Stimulated activated CD4-positive, alpha-beta T cell treated with anti-CD3 and anti-CD28 coated beads, TNF-alpha, amount 100 ng/mL, for 1 hour (primary cell): Measurements from ENCODE around the gene SFT2D2.

Source experiments
- DNase-seq, 3 donors: peaks; one replicate each; pipeline ENCODE4 v3.0.0-alpha.2; 2020; ENCODE audit warnings: low read depth in 3 of 3, low spot score in 1 of 3

SFT2D2 gene

DNA sequence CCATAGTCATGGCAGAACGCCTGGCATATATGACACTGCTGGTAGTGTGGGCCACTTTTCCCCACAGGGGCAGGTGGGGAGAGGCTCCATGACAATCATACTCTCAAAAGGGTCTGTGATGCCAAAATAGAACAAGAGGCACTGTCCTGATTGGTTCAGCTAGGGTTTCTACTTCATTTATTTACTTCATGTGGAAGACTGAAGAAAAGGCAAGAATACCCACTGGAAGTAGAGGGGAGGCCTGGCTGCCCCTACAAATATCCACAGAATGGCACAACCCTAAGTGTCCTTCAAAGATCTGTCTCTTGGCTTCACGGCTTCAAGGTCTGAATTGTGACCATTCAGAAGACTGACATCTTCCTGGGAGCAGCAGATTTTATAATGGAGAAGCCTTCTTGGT, 4.5 kb upstream of the SFT2D2 start:
- DNase-seq = no peak

DNA sequence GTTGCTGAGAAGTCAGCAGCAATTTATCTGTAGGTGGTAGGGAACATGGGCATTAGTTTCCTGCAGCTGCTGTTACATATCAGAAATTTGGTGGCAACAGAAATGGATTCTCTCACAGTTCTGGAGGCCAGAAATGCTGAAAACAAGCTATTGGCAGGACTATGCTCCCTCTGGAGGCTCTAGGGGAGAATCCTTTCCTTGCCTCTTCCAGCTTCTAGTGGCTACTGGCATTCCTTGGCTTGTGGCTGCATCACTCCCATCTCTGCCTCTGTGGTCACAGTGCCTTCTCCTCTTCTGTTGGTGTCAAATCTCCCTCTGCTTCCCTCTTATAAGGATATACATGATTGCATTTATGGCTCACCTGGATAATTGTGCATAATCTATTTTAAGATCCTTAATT, 2.5 kb upstream of the SFT2D2 start:
- no peak for DNase-seq

DNA sequence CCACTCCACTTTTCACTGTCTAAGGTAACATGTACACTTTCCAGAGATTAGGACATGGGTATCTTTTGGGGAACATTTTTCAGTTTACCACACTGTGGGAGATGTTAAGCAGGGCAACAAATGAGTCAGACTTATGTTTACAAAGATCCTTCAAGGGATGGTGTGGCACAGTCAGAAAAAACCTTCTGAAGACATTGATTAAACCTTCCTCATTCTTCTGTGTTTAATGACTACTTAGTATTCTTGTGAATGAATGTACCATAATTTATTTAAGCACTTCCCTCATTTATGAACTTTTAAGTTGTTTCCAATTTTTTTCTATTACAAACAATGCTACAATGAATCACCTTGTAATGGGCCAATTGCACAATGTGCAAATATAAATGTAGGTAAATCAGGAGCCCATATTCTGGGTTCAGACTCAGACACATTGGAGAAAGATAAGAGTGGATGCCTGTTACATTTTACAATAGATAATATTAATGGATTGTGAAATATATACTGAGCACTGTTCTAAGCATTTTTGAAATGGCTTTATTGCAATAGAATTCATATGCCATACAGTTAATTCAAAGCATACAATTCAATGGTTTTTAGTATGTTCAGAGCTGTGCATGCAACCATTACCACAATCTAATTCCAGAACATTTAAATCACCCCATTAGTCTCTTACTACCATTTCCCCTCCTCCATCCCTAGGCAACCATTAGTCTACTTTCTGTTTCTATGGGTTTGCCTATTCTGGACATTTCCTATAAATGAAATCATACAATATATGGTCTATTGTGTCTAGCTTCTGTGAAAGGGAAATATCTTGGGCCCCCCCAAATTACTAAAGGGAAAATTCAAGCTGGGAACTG, 1.9 kb upstream of the SFT2D2 start:
- no peak for DNase-seq

DNA sequence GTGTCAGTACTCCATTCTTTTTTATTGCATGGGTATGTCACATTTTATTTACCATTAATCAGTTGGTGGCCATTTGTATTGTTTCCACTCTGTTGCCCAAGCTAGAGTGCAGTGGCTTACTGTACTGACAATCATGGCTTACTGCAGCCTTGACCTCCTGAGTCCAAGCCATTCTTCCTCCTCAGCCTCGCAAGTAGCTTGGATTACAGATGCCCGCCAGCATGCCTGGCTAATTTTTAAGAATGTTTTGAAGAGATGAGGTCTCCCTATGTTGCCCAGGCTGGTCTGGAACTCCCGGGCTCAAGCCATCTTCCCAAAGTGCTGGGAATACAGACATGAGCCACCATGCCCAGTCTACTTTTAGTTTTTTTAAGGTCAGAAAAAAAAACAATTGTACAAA, 813 bp upstream of the SFT2D2 start:
- DNase-seq = no peak

DNA sequence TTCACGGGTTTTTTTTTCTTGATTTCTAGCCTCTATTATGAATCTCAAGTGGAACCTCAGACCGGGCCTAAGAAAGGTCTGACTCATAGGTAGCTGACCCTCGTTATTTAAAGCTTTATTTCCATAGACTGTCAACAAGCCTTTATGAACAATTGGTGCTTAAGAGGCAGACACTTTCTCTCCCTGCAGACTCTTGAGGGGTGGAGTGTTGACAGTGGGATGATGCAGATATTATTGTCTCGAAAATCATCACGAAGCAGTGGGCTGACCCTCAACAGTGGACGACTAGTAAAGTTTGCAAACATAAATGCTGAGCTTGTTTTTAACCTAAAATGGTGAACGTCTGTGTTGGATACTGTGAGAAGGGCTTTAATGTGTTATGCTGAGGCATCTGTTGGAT, 1.8 kb downstream of the SFT2D2 start:
- no peak for DNase-seq

- DNase-seq = no peak
Observed at GRCh38 chr1:168229893-168230292, 4.1 kb downstream of the SFT2D2 start.

GRCh38 chr1:168230709-168231108, 4.9 kb downstream of the SFT2D2 start:
- DNase-seq = no peak

DNA sequence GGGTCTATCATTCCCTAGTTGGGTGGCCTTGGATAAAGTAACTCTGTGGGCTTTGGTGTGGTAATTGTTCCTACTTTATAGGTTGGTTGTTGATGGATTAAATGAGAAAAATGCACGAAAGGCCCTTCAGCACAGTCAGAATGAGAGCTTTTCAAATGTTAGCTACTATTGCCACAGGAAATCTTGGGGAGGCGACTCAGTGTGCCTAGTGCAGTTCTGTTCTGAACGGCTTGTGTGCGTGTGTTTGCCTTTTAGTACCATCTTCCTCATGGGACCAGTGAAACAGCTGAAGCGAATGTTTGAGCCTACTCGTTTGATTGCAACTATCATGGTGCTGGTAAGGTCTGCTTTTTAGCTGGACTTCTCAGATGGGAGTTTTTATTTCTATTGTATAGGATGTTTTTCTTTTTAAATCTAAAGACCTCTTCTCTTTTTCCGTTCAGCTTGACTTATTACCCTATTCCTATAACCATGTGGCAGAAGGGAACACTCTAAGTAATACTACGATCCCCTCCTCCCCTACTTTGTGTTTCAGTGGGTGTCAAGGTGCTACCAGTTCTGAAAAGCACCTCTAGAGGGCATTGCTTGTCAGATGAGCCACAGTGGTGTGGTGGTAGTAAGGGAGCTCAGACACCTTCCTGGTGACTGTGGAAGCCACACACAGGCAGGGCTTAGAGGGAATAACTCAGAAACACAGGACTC, 9.2 kb downstream of the SFT2D2 start:
- no peak for DNase-seq

- DNase-seq = no peak
Observed at GRCh38 chr1:168235548-168235885, 9.7 kb downstream of the SFT2D2 start.

GRCh38 chr1:168235937-168236336, 10.1 kb downstream of the SFT2D2 start:
- no peak for DNase-seq

DNA sequence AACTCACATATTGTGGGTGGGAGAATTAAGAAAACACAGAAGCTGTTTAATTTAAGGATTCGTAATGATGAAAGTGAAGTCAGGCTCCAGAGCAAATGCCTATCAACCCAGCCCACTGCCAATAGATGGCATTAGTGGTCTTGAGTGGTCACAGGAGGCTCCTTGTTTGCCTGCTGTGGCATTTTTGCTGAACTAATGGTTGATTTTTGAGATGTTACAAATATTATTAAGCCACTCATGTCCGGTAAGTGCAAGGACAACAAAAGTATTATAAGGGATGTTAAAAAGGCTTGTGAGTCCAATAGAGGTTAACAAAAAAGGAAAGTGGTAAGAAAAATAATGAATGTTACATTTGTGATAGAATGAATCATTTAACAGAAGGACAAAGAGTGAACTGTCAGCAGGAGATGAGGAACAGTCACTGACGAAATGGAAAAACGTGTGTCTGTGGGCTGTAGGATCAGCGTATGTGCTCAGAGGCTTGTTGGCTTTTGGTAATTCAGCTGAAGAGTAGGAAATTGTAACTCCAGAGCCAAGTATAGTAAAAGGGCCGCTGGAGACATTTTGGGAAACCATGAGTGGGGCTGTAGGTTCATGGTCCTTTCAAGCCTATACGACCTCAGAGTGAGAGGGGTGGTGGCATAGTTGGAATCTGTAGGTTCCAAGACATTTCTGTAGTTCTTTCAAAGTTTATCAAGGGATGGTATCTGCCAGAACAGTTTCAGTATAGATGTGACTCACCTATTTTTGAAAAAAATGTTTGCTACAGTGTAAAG, 11.2 kb downstream of the SFT2D2 start:
- no peak for DNase-seq

DNA sequence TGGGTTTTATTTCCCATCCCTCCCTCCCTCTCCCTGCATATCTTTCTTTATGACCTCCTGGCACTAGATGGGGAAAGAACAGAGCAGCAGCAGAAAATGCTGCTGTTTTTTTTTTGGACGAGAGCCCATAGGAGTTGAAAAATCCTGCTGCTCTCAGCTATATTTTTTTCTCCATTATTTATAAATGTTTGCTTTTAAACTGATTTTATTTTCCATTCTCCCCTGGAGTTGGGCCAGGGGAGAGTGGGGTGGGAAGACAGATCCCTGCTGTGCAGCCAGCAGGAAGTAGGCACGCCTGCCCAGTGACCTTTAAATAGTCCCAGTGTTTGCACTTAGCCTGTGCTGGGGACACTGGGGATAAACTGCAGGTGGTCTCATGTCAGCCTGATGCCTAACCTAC, 17.4 kb downstream of the SFT2D2 start:
- no peak for DNase-seq

GRCh38 chr1:168243636-168244212, 17.9 kb downstream of the SFT2D2 start:
- DNase-seq = no peak

GRCh38 chr1:168245042-168245441, 19.2 kb downstream of the SFT2D2 start:
- DNase-seq = no peak

- no peak for DNase-seq
Observed at GRCh38 chr1:168246506-168246905, 20.7 kb downstream of the SFT2D2 start.

- no peak for DNase-seq
Observed at GRCh38 chr1:168252204-168252733, 26.5 kb downstream of the SFT2D2 start.

DNA sequence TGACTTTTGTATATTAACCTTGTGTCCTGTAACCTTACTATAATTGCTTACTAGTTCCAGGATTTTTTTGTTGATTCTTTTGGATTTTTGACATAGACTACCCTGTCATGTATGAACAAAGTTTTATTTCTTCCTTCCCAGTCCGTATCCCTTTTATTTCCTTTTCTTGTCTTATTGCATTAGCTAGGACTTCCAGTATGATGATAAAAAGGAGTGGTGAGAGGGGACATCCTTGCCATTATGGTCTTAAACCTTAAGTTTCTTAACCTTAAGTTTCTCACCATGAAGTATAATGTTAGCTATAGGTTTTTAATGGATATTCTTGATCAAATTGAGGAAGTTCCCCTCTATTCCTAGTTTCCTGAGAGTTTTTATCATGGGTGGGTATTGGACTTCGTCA, 30.4 kb downstream of the SFT2D2 start:
- no peak for DNase-seq

- no peak for DNase-seq
Observed at GRCh38 chr1:168257397-168257796, 31.6 kb downstream of the SFT2D2 start.

DNA sequence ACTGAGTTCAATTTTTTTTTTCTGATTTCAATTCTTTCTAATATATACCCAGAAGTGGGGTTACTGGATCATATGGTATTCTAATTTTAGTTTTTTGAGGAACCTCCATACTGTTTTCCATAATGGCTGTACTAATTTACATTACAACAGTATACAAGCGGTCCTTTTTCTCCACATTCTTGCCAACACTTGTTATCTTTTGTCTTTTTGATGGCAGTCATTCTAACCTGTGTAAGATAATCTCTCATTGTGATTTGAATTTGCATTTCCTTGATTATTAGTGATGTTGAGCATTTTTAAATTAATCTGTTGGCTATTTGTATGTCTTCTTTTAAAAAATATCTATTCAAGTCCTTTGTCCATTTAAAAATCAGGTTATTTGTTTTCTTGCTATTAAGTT, 33.8 kb downstream of the SFT2D2 start:
- no peak for DNase-seq

DNA sequence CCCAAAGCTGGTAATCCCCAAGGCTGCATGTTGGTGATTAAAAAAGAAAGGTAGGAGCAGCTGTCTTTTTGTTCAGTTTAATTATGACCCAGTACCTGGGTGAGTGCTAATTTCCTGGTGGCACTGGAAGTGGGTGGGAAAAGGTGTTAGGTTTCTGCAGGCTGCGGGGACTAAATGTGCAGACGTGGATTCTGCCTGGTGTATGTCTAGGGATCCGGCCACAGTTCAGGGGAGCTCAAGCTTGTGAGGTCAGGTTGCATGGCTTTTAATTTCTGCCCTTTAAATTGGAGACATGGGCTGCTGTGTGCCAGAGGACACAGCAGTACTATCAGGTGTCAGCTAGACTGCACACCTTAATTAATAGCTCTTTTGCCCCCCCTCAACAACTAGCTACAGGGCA, 34.6 kb downstream of the SFT2D2 start:
- no peak for DNase-seq

DNA sequence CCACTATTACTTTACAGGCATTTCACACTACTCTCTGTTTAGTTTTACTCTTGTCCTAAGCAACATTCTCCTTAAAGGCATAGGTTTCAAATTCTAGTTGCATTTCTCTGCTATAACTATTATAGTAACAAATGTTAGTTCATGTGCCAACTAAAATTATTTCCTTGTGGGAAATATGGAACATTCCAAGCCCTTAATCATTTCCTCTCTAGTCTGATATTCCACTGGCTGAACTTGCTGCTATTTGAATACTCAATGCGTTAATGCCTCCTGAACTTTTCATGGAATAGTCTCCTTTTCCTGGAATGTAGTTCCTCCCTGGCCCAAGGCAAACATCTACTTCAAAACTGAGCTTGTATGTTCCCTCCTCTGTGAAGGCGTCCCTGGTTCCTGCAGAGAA, 35.6 kb downstream of the SFT2D2 start:
- no peak for DNase-seq
